Activated naive CD4-positive, alpha-beta T cell treated with anti-CD3 and anti-CD28 coated beads, Interleukin-2, amount 50 U/mL, for 72 hours (primary cell): ENCODE results near the gene KCNIP4. TPM values are rescaled to one million over a fixed set of nuclear protein-coding genes. Genes with fewer than 3 reads are reported as not detected.

Experiments used
- ATAC-seq, 2 donors: fragments of 150-1000 bp; cut with Tn5 transposase; 2 replicates each; pipeline ENCODE4 v1.10.0; 2021; ENCODE audit warnings: mild to moderate bottlenecking in 2 of 2, moderate library complexity in 2 of 2
- DNase-seq, 2 donors: peaks; one replicate each; pipeline ENCODE4 v3.0.0; 2021 to 2022; ENCODE audit warnings: low spot score in 2 of 2
- H3K27ac Mint-ChIP-seq, 2 donors: one replicate each; pipeline ENCODE4 v1.8.0; 2022; ENCODE audit warnings: mild to moderate bottlenecking in 2 of 2, mixed read lengths in 2 of 2
- H3K36me3 Mint-ChIP-seq, 2 donors: one replicate each; pipeline ENCODE4 v1.8.0; 2022; ENCODE audit warnings: mixed read lengths in 2 of 2
- H3K9me3 Mint-ChIP-seq, 2 donors: one replicate each; pipeline ENCODE4 v1.8.0; 2022; ENCODE audit warnings: mixed read lengths in 2 of 2
- total RNA-seq, 2 donors: library from RNA; stranded (reverse); gene quantifications; one replicate each; pipeline ENCODE4 v1.2.3, GENCODE V29; 2022

KCNIP4 gene
- total RNA-seq, 2 donors from 2014 or later: not detected

DNA sequence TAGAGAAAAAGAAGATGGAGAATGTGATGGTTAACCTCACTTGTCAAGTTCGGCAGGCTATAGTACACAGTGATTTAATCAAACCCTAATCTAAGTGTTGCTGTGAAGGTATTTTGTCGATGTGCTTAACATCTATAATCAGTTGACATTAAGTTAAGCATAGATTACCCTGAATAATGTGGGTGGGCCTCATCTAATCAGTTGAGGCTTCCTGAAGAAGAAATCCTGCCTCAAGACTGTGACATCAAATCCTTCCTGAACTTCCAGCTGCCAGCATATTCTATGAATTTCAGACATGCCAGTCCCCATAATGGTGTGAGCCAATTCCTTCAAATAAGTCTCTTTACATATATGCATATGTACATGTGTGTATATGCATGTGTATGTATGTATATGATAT, 1066.9 kb downstream of the KCNIP4 start:
- no peak overlapping the region for H3K27ac Mint-ChIP-seq
- peaks cover 0 to 11% of the 10 kb centered on the region in 2 donors for H3K36me3 Mint-ChIP-seq
- ATAC-seq (no peak), DNase-seq (no peak)
- H3K9me3 Mint-ChIP-seq: peaks cover 7 to 18% of the 10 kb centered on the region in 2 donors

DNA sequence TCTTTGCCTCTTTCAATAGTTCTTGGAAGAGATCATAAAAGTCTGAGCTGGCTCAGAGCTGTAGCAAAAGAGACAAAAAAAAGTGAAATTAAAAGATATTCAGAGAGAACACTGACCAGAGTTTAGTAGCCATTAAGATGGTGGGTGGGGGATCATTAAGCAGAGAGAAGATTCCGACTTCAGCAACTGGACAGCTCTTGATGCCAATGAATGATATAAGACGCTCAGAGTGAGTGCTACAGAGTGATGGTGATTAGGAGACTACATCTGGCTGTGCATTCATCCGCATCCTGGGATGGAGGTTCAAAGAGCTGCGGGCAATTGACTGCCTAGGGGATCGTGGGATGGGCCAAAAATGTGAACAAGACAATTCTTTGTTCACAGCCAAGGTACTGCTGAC, 1069.8 kb downstream of the KCNIP4 start:
- Mint-ChIP-seq H3K27ac (no peak overlapping the region), H3K9me3 (peaks cover 0 to 8% of the 10 kb centered on the region in 2 donors), H3K36me3 (no peaks in the 10 kb centered on the region)
- ATAC-seq (no peak), DNase-seq (no peak)

DNA sequence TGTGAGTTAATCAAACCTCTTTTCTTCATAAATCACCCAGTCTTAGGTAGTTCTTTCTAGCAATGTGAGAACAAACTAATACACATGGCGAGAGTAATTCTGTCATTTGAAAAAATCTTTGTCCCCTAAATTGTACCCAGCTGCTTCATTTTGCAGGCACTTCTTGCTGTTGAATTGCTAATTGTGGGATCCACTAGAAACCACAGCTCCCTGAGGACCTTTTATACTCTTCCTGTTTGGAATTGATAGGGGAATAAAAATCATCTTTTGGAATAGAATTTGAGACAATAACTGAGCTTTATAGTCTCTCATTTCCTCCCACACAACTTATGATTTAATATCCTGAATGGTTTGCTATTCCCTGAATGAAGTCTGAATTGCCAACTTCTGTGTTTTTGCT, 1078.1 kb downstream of the KCNIP4 start:
- DNase-seq (no peak), ATAC-seq (no peak)
- H3K36me3 Mint-ChIP-seq: no peaks in the 10 kb centered on the region

DNA sequence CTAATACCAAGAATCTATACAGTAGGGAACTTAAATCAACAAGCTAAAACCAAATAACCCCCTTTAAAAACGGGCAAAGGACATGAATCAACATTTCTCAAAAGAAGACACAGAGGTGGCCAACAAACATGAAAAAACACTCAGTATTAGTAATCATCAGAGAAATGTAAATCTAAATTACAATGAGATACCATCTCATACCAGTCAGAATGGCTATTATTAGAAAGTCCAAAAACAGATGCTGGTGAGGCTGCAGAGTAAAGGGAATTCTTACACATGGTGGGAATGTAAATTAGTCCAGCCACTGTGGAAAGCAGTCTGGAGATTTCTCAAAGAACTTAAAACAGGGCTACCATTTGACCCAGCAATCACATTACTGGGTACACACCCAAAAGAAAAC, 1080.5 kb downstream of the KCNIP4 start:
- DNase-seq: no peak
- Mint-ChIP-seq H3K9me3 (peaks cover 3 to 9% of the 10 kb centered on the region in 2 donors), H3K27ac (no peak overlapping the region), H3K36me3 (no peaks in the 10 kb centered on the region)
- ATAC-seq: no peak

More for the DNA sequence above, 1078.1 kb downstream of the KCNIP4 start:
- Mint-ChIP-seq H3K27ac (no peak overlapping the region), H3K9me3 (peaks cover 3 to 9% of the 10 kb centered on the region in 2 donors)

DNA sequence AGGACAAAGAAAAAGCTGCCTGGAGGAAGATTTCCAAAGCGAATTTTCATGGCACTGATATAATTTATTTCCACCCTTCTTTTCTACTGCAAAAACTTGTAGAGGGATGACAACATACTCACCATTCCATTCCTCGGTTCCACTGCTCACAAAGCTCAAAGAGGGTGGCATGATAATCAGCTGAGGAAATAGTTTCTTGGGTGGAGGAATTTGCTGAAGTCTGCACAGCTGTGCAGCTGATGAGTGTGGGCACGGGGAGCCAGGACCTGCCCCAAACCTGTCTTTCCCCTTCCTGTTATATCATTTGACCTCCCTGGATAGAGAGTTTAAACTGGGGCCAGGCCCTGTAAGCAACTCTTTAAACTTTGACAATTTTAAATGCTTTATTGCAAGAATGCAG, 1087.7 kb downstream of the KCNIP4 start:
- Mint-ChIP-seq H3K9me3 (peaks cover 3 to 10% of the 10 kb centered on the region in 2 donors), H3K36me3 (no peaks in the 10 kb centered on the region), H3K27ac (no peak overlapping the region)
- ATAC-seq: no peak
- DNase-seq: no peak

DNA sequence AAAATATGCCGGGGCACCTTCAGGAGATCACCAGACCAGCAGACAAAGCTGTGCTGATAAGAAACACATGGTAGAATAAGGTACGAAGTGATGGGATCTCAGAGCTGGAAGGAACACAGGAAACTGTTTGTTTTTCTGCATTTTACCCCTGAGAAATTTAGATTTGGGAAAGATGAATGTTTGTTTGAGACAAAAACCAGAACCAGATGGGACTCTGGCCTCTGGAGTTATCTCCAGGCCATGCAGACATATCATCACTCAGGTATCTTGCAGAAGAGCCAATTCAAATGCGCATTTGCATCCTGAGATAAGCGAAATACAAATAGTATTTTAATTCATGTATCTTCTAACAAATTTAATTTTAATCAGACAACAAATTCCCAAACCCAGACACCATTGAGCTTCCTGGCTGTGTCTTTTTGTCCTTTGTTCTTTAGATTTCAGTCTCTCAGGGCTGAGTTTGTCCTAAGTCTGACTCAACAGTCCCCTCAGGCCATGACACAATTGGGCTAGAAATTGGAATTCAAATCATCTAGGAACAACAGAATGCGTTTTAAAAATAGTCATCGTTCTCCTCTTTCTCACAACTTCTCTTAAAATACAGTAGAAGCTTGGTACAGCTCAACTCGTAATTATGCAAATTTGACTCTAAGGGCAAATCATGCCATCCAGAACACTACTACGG, 1089.3 kb downstream of the KCNIP4 start:
- Mint-ChIP-seq H3K27ac (no peak overlapping the region), H3K9me3 (peaks cover 3 to 10% of the 10 kb centered on the region in 2 donors), H3K36me3 (no peaks in the 10 kb centered on the region)
- no peak for ATAC-seq
- no peak for DNase-seq

DNA sequence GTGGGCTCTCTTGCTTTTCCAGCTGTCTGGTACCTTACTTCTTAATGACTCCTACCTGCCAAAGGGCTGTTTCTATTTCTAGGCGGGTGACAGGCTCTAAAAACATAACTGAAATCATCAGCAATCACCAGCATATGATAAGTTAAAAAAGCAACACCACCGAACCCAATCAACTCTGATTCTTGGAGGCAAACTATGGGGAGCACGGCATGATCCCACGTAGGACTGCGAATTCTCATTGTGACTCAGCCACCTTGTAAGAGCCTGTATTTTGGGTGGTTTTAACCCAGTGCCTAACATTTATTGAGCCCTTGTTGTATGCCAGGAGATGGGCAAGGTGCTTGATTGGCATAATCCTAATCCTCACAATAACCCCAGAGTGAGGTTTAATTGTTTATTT, 1091.5 kb downstream of the KCNIP4 start:
- Mint-ChIP-seq H3K27ac (no peak overlapping the region), H3K36me3 (peaks cover 0 to 9% of the 10 kb centered on the region in 2 donors), H3K9me3 (peaks cover 2 to 9% of the 10 kb centered on the region in 2 donors)
- DNase-seq (no peak), ATAC-seq (no peak)

DNA sequence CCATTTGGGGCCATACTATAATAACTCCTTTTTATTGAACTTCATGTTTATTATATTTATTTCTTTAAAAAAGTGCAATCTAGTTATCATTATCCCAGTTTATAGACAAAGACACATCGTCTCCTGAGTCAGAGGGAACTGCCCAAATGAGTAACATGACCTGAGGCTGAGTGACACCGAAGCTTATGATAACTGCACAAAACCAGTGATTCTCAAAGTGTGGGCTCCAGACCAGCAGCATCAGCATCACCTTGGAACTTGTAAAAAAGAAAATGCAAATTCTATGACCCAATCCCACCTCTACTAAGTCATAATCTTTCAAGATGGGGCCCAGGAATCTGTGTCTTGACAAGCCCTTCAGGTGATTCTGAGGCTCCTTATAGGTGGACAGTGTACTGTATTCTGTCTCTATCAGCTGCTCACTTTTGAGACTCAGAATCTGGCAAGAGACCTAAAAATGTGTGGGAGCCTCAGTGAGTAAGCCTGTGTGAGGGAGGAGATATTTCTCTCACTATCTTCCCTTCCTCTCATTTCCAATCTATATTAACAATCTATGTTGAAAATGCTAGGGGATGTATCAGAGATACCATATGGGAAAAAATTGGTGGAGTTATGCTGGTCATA, 1101.3 kb downstream of the KCNIP4 start:
- peaks cover 0 to 11% of the 10 kb centered on the region in 2 donors for H3K36me3 Mint-ChIP-seq
- ATAC-seq (no peak), DNase-seq (no peak)
- no peak overlapping the region for H3K27ac Mint-ChIP-seq
- peaks cover 8 to 11% of the 10 kb centered on the region in 2 donors for H3K9me3 Mint-ChIP-seq

DNA sequence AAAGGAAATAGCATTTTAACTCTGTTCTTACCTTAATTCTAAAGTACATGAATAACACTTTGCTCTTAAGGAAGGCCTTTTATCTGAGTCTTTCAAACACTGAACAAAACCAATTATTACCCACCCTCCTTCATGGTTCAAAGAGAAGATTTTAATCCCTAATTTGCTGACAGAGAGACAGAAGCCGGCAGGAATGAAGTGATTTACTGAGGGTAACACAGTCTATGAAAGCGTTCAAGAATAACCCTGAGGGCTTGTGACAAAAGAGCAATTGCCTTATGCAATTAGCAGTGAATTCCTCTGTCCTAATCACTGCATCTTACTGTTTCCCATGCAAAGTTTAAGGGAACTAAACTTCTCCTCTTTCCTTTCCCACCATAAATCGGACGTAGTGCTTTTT, 1104.3 kb downstream of the KCNIP4 start:
- ATAC-seq (no peak), DNase-seq (no peak)
- H3K27ac Mint-ChIP-seq: no peak overlapping the region
- peaks cover 0 to 4% of the 10 kb centered on the region in 2 donors for H3K9me3 Mint-ChIP-seq
- H3K36me3 Mint-ChIP-seq: peaks cover 0 to 4% of the 10 kb centered on the region in 2 donors

DNA sequence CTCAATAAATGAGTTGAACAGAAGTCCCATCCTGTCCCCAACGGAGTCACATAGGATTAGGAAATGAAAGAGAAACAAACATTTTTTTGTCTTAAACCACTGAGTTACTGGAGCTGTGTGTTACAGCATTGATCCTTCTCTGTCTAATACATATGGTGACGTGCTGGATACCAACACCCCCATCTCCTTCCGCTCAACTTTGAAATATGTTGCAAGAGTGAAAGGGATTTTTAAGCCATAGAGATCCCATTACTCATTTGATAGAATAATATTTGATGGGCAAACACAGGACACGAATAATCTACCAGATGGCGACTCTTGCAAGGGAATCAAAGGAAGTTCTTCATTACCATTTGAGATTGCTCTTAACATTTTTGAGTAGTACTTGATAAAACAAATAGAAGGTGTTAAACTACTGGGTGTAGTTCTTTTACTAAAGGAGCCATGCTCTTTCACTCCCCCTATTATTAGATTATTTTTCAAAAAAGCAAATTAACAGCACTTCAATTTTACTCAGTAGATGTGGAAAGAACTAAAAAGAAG, 1107.9 kb downstream of the KCNIP4 start:
- ATAC-seq: no peak
- no peak for DNase-seq
- Mint-ChIP-seq H3K36me3 (no peaks in the 10 kb centered on the region), H3K9me3 (peaks cover 4 to 11% of the 10 kb centered on the region in 2 donors), H3K27ac (no peak overlapping the region)

DNA sequence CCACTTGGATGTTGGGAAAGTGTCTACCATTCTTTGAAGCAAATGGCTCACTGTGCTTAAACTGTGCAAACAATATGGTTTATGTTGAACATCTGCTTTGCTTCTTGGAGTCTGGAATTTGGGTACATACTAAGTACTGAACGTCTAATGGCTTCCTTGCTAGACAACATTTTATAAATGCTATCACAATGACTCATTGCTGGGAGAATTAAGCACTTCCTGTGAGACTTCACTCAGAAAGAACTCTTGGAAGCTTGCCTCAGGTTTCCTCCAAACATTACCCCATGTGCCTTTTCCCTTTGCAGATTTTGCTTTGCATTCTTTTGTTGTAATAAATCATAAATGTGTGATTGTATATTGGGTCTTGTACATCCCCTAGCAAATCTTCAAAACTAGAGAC, 1108.6 kb downstream of the KCNIP4 start:
- peaks cover 4 to 7% of the 10 kb centered on the region in 2 donors for H3K9me3 Mint-ChIP-seq
- no peak overlapping the region for H3K27ac Mint-ChIP-seq
- ATAC-seq (no peak), DNase-seq (no peak)
- H3K36me3 Mint-ChIP-seq: no peaks in the 10 kb centered on the region

DNA sequence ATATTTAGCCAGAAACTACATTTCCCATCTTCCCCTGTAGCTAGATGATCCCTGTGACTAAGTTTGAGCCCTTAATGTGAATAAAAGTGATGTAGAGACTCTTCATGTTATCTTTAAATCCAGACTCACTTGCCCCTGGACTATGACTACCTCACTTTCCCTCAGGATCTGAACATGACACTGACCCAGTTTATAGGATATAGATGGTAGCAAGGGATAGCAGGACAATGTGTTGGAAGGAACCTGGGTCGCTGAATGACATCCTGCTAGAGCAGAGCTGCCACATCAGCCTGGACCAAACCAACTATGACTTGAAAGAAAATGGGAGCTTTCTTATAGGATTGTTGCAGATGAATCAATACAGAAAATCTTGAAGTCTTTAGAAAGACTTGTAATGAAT, 1110.1 kb downstream of the KCNIP4 start:
- Mint-ChIP-seq H3K9me3 (peaks cover 4 to 7% of the 10 kb centered on the region in 2 donors), H3K27ac (no peak overlapping the region), H3K36me3 (no peaks in the 10 kb centered on the region)
- no peak for ATAC-seq
- DNase-seq: no peak

DNA sequence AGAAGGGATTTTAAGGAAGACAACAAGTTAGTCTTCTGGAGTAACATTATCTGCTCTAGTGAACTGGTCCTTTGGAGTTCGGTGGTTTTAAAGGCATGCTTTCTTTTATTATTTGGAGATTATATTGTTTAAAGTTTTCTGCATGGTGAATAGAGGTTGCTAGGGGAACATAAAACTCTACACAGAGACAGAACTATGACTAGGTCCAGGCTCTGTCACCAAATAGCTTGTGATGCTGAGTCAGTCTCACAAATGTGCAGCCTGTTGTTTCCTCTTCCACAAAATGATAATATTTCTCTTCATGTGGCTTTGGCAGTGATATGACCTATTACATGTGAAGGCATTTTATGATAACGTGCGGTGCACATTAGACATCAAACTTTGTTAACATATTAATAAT, 1115.7 kb downstream of the KCNIP4 start:
- Mint-ChIP-seq H3K36me3 (no peaks in the 10 kb centered on the region), H3K9me3 (peaks cover 4 to 5% of the 10 kb centered on the region in 2 donors)
- no peak for ATAC-seq

DNA sequence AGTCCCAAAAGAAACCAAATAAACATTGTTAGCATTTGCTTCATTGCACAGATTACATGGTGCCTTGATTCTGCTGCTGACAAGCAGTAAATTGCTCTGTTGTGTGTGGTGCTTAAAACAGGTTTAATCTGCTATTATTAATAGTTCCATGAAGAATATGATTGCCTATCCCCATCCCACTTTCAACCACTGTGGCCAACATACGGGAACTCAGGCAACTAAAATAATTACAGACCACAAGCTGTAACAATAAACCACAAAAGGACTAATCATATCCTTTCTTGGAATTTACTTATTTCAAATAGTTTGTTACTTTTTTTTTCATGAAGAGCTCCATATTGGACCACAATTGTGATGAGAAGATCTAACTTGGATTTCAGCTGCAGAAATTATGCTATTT, 1116.8 kb downstream of the KCNIP4 start:
- no peak for DNase-seq
- Mint-ChIP-seq H3K27ac (no peak overlapping the region), H3K9me3 (peaks cover 4 to 5% of the 10 kb centered on the region in 2 donors), H3K36me3 (no peaks in the 10 kb centered on the region)
- no peak for ATAC-seq

More for the DNA sequence above, 1115.7 kb downstream of the KCNIP4 start:
- H3K27ac Mint-ChIP-seq: no peak overlapping the region
- no peak for DNase-seq

DNA sequence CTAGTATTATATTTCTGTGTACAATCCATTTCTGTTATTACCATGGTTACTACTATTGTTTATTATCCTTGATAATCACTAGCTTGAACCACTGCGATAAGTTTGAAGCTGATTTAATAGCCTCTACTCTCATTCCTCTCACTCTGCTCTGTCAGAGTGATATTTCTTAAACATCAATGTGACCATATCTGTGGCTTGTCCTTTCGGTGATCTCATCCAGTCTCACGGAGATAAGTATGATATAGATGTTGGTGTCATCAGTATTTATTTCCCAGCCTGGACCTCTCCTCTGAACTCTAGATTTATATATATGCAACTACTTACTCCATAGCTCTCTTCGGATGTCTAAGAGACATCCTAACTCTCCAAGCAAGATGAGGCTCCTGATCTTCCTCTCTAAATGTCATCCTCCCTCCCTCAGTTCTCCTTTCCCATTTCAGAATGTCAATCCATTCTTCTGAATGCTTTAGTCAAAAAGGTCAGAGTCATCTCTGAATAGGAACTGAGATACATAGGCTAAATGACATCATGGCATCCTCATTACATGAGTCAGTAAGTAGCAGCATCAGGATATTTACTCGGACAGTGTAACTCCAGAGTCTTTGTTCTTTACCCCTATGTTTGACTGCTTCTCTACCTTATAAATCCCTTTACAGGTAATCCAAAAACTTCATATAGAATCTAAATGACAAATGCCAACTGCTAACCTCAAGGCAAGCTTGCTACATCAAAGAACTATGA, 1118.8 kb downstream of the KCNIP4 start:
- Mint-ChIP-seq H3K27ac (no peak overlapping the region), H3K36me3 (no peaks in the 10 kb centered on the region), H3K9me3 (peaks cover 11 to 15% of the 10 kb centered on the region in 2 donors)
- DNase-seq (no peak), ATAC-seq (no peak)

DNA sequence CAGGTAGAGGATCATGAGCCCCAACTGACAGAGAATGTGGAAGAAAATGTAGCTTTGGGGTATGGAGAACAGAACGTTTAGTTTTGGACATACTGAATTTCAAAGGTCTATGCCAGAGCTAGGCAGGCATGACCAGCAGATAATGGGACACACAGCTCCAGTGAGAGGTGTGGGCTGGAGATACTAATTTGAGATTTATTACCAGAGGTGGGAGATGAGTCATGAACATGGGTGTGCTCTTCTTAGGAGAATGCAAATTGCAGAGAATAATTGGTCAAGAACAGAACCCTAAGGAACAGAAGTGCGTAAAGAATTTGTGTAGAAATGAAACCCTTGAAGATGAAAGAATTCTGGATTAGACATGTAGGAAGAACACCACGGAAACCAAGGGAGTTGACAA, 1123.1 kb downstream of the KCNIP4 start:
- ATAC-seq: no peak
- H3K9me3 Mint-ChIP-seq: peaks cover 14 to 19% of the 10 kb centered on the region in 2 donors

DNA sequence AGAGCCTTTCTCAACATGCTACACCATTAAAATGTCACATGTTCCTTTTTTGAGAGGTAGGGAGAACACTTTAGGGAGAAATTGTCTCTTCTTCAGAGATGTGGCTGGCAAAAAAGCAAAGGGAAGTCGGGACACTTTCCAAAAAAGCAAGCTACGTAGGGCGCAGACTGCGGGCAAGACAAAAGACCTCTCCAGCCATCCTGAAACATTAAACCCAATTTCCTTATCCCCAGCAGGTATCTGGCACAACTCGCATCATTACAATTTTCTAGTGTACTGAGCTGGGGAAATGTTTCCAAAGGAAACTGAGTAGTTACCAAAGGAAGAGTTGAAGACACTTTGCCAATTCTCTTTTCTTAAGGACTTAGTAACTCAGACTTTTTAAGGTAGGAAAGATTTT, 1132.3 kb downstream of the KCNIP4 start:
- no peaks in the 10 kb centered on the region for H3K36me3 Mint-ChIP-seq
- ATAC-seq (no peak), DNase-seq (no peak)
- H3K27ac Mint-ChIP-seq: no peak overlapping the region
- peaks cover 5 to 8% of the 10 kb centered on the region in 2 donors for H3K9me3 Mint-ChIP-seq

More for the DNA sequence above, 1123.1 kb downstream of the KCNIP4 start:
- Mint-ChIP-seq H3K27ac (no peak overlapping the region), H3K36me3 (no peaks in the 10 kb centered on the region)
- DNase-seq: no peak
